HCT116 (cell line): ENCODE data around the gene WNT2. TPM values are rescaled to one million over a fixed set of nuclear protein-coding genes. Genes with fewer than 3 reads are reported as not detected.

Experiments
- ATAC-seq: fragments of 200-7000 bp; cut with Tn5 transposase; 2 replicates; pipeline ENCODE4 v1.9.1; 2020; ENCODE audit warnings: mild to moderate bottlenecking, moderate library complexity
- BruUV-seq: library from RNA; stranded (reverse); fragments of 400-500 nt; replicated peaks from 2 replicates; lab custom pipeline; 2021; lab: Mats Ljungman, UMichigan
- CTCF ChIA-PET: fragments of 300-600 bp; sonication (Branson Sonifier 250); formaldehyde crosslinking; loops from one replicate; lab custom pipeline; 2021; ENCODE audit warnings: antibody characterized with exemption; lab: Charles Lee
- POLR2A ChIA-PET: fragments of 300-600, 350-600 bp; sonication (Branson Sonifier 250); formaldehyde crosslinking; loops from one replicate; lab custom pipeline; 2021; ENCODE audit warnings: antibody characterized with exemption; lab: Charles Lee
- RAD21 ChIA-PET, 2 experiments: fragments of 300-600 bp; sonication (Branson Sonifier 250); formaldehyde crosslinking; loops; one replicate each; lab custom pipeline; 2023; ENCODE audit warnings: low total read pairs in 2 of 2; ENCODE audit not compliant: uncharacterized antibody in 2 of 2, unreplicated experiment in 2 of 2, low non-redundant PET in 1 of 2; lab: Charles Lee
- DNase-seq: peaks from one replicate; pipeline ENCODE4 v3.0.0-alpha.2; 2010; ENCODE audit warnings: low read depth, low spot score
- H2AFZ ChIP-seq: fragments of 200-600 bp; shearing (Covaris generic), sonication (generic); 2 replicates; pipeline ENCODE4 v1.6.1; 2017; ENCODE audit warnings: low read depth, mixed run types, mixed read lengths, antibody characterized with exemption, low read length; ENCODE audit not compliant: poor library complexity, severe bottlenecking
- H3K27ac ChIP-seq: 2 replicates; pipeline ENCODE4 v1.5.1; 2012; ENCODE audit warnings: low read depth, low read length
- H3K27me3 ChIP-seq: fragments of 200-600 bp; sonication (generic); 2 replicates; pipeline ENCODE4 v1.6.1; 2016; ENCODE audit warnings: mixed run types, low read length, mixed read lengths; ENCODE audit not compliant: insufficient read depth
- H3K36me3 ChIP-seq, 2 experiments: fragments of 200-500 bp in 1 of 2; fragments of 200-600 bp in 1 of 2; sonication (Bioruptor generic) in 1 of 2; sonication (generic) in 1 of 2; 2 replicates each; pipeline versions ENCODE4 v1.5.1 to v1.6.1; 2014 to 2016; ENCODE audit warnings: low read length in 2 of 2, inconsistent platforms in 1 of 2, mixed read lengths in 1 of 2, mixed run types in 1 of 2; ENCODE audit not compliant: insufficient read depth in 2 of 2, control insufficient read depth in 1 of 2
- H3K4me1 ChIP-seq, 2 experiments: fragments of 200-600 bp in 1 of 2; sonication (generic) in 1 of 2; 2 replicates each; pipeline versions ENCODE4 v1.5.1 to v1.6.1; 2012 to 2017; ENCODE audit warnings: low read length in 2 of 2, inconsistent platforms in 1 of 2, mild to moderate bottlenecking in 1 of 2, mixed read lengths in 1 of 2, mixed run types in 1 of 2, moderate library complexity in 1 of 2; ENCODE audit not compliant: insufficient read depth in 2 of 2, control insufficient read depth in 1 of 2
- H3K4me2 ChIP-seq: fragments of 200-600 bp; sonication (generic); 2 replicates; pipeline ENCODE4 v1.6.1; 2017; ENCODE audit warnings: mixed run types, low read length, mixed read lengths
- H3K4me3 ChIP-seq, 2 experiments: fragments of 200-600 bp in 1 of 2; sonication (generic) in 1 of 2; replicated peaks in 1 of 2; 2 replicates each; pipeline ENCODE4 v1.5.1; 2011 to 2016; ENCODE audit warnings: low read length in 2 of 2, control low read depth in 1 of 2, low read depth in 1 of 2, mild to moderate bottlenecking in 1 of 2, mixed read lengths in 1 of 2, mixed run types in 1 of 2
- H3K79me2 ChIP-seq: fragments of 200-600 bp; sonication (generic); 2 replicates; pipeline ENCODE4 v1.6.1; 2017; ENCODE audit warnings: mild to moderate bottlenecking, mixed run types, low read length, moderate library complexity, mixed read lengths; ENCODE audit not compliant: insufficient read depth
- H3K9ac ChIP-seq: fragments of 200-600 bp; sonication (generic); 2 replicates; pipeline ENCODE4 v1.6.1; 2016; ENCODE audit warnings: low read length, mixed read lengths
- H3K9me2 ChIP-seq: fragments of 200-600 bp; sonication (generic), shearing (Covaris generic); 2 replicates; pipeline ENCODE4 v1.6.1; 2017; ENCODE audit warnings: mixed run types, mild to moderate bottlenecking, moderate library complexity; ENCODE audit not compliant: insufficient read depth
- H3K9me3 ChIP-seq, 2 experiments: fragments of 200-500 bp in 1 of 2; fragments of 200-600 bp in 1 of 2; sonication (Bioruptor generic) in 1 of 2; sonication (generic) in 1 of 2; 2 replicates each; pipeline ENCODE4 v1.6.1; 2014 to 2017; ENCODE audit warnings: low read length in 2 of 2, mixed read lengths in 2 of 2, inconsistent platforms in 1 of 2, low read depth in 1 of 2, mild to moderate bottlenecking in 1 of 2, mixed run types in 1 of 2, moderate library complexity in 1 of 2; ENCODE audit not compliant: control insufficient read depth in 1 of 2, insufficient read depth in 1 of 2
- H4K20me1 ChIP-seq: fragments of 200-600 bp; sonication (generic), shearing (Covaris generic); 2 replicates; pipeline ENCODE4 v1.6.1; 2017; ENCODE audit warnings: mixed run types, mild to moderate bottlenecking, moderate library complexity; ENCODE audit not compliant: insufficient read depth
- CBX3 ChIP-seq: IDR thresholded peaks from 2 replicates; pipeline ENCODE4 v1.6.1; 2012; ENCODE audit warnings: low read depth
- CEBPB ChIP-seq: IDR thresholded peaks from 2 replicates; pipeline ENCODE4 v1.6.1; 2012; ENCODE audit warnings: low read depth
- CTCF ChIP-seq, 3 experiments: fragments of 200-600 bp in 1 of 3; sonication (generic) in 1 of 3; IDR thresholded peaks in 2 of 3; conservative IDR thresholded peaks in 1 of 3; 2 replicates each; pipeline ENCODE4 v1.5.1; 2012 to 2017; ENCODE audit warnings: low read depth in 2 of 3, low read length in 2 of 3, antibody characterized with exemption in 1 of 3, borderline replicate concordance in 1 of 3, control low read depth in 1 of 3, mild to moderate bottlenecking in 1 of 3, mixed read lengths in 1 of 3, mixed run types in 1 of 3, moderate library complexity in 1 of 3; ENCODE audit not compliant: insufficient read depth in 1 of 3
- EGR1 ChIP-seq: IDR thresholded peaks from 2 replicates; pipeline ENCODE4 v1.6.1; 2012; ENCODE audit warnings: low read depth
- ELF1 ChIP-seq: IDR thresholded peaks from 2 replicates; pipeline ENCODE4 v1.6.1; 2012; ENCODE audit warnings: low read depth, borderline replicate concordance
- EZH2 ChIP-seq: fragments of 200-600 bp; sonication (generic); IDR thresholded peaks from 2 replicates; pipeline ENCODE4 v1.6.1; 2017; ENCODE audit warnings: antibody characterized with exemption, mixed run types
- EZH2phosphoT487 ChIP-seq: fragments of 200-600 bp; IDR thresholded peaks from 2 replicates; pipeline ENCODE4 v1.6.1; 2018; ENCODE audit warnings: antibody characterized with exemption, borderline replicate concordance
- FOSL1 ChIP-seq: IDR thresholded peaks from 2 replicates; pipeline ENCODE4 v1.6.1; 2012; ENCODE audit warnings: low read depth
- JUND ChIP-seq: IDR thresholded peaks from 2 replicates; pipeline ENCODE4 v1.6.1; 2012
- POLR2A ChIP-seq: IDR thresholded peaks from 2 replicates; pipeline ENCODE4 v1.7.0; 2011; ENCODE audit warnings: borderline replicate concordance; ENCODE audit not compliant: insufficient read depth, insufficient read length; ENCODE audit errors: extremely low read depth
- RAD21 ChIP-seq: IDR thresholded peaks from 2 replicates; pipeline ENCODE4 v1.6.1; 2012; ENCODE audit warnings: low read depth, mild to moderate bottlenecking
- SP1 ChIP-seq: IDR thresholded peaks from 2 replicates; pipeline ENCODE4 v1.6.1; 2012; ENCODE audit warnings: low read depth
- SRF ChIP-seq: IDR thresholded peaks from 2 replicates; pipeline ENCODE4 v1.6.1; 2012; ENCODE audit warnings: low read depth
- TCF7L2 ChIP-seq: IDR thresholded peaks from 2 replicates; pipeline ENCODE4 v1.7.0; 2011; ENCODE audit warnings: borderline replicate concordance, inconsistent platforms; ENCODE audit not compliant: insufficient read depth, insufficient read length; ENCODE audit errors: extremely low read depth
- YY1 ChIP-seq: IDR thresholded peaks from 2 replicates; pipeline ENCODE4 v1.6.1; 2011; ENCODE audit warnings: low read length, low read depth, moderate library complexity, mild to moderate bottlenecking; ENCODE audit not compliant: insufficient replicate concordance; ENCODE audit errors: extremely low read depth
- ZNF274 ChIP-seq: fragments of 200-500 bp; sonication (Bioruptor generic); IDR thresholded peaks from 2 replicates; pipeline ENCODE4 v1.6.1; 2014; ENCODE audit warnings: mild to moderate bottlenecking, low read depth, low read length, inconsistent platforms
- intact Hi-C: fragments of 100-400 bp; cut with micrococcal nuclease; formaldehyde crosslinking; loops from 2 replicates; pipeline ENCODE4 v1.10.0; 2022
- total RNA-seq: library from RNA; stranded (reverse); gene quantifications from one replicate; pipeline ENCODE4 v1.2.1, GENCODE V29; 2021; ENCODE audit not compliant: unreplicated experiment
- TF ChIP-seq, protein P1 (sequence below): IDR thresholded peaks from 2 replicates; pipeline ENCODE4 v1.6.1; 2011; ENCODE audit warnings: mild to moderate bottlenecking, low read length, moderate library complexity; ENCODE audit not compliant: insufficient replicate concordance; ENCODE audit errors: extremely low read depth
- TF ChIP-seq, protein P2 (sequence below): IDR thresholded peaks from 2 replicates; pipeline ENCODE4 v1.6.1; 2012

WNT2 gene
- total RNA-seq, 1 experiment from 2014 or later: 0.12 TPM

DNA sequence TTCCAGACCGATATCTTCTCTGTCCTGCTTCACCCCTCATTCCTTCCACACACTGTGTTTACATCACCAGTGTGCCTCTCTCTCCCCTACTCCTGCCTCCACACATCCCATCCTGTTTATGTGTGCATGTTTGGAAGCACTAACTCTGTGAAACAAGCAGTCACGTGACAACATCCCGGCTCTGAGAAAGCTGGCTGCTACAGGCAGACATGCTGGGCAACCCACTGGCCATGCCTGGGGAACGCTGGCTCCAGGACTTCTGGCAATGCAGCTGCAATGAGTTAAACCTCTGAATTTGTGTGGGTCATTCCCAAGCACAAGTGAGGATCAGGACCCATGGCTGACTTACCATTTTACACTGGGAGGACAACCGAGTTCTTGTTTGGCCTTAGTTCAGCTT is 74.0 kb downstream of the WNT2 start:
- Histone ChIP-seq H3K9me2 (no peaks in the 10 kb centered on the region), H3K9ac (no peak overlapping the region)
- ATAC-seq: no peak
- TF ChIP-seq ZNF274: no peak
- no peak for TF ChIP-seq JUND
- no peak for TF ChIP-seq EGR1
- TF ChIP-seq CEBPB: no peak
- no peak for TF ChIP-seq EZH2phosphoT487
- no peak for TF ChIP-seq RAD21
- no peak for TF ChIP-seq TCF7L2
- TF ChIP-seq SP1: no peak
- TF ChIP-seq, protein P1, sequence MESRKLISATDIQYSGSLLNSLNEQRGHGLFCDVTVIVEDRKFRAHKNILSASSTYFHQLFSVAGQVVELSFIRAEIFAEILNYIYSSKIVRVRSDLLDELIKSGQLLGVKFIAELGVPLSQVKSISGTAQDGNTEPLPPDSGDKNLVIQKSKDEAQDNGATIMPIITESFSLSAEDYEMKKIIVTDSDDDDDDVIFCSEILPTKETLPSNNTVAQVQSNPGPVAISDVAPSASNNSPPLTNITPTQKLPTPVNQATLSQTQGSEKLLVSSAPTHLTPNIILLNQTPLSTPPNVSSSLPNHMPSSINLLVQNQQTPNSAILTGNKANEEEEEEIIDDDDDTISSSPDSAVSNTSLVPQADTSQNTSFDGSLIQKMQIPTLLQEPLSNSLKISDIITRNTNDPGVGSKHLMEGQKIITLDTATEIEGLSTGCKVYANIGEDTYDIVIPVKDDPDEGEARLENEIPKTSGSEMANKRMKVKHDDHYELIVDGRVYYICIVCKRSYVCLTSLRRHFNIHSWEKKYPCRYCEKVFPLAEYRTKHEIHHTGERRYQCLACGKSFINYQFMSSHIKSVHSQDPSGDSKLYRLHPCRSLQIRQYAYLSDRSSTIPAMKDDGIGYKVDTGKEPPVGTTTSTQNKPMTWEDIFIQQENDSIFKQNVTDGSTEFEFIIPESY: no peak
- TF ChIP-seq EZH2: no peak
- TF ChIP-seq SRF: no peak
- TF ChIP-seq POLR2A: no peak
- TF ChIP-seq CBX3: no peak
- TF ChIP-seq FOSL1: no peak
- no peak for TF ChIP-seq ELF1
- no peak for TF ChIP-seq CTCF (IDR thresholded peaks at IDR 0.05 in 2 of 3, conservative IDR thresholded peaks at IDR 0.05 in 1 of 3; ENCODE audit: borderline replicate concordance in 1 of 3, insufficient read depth in 1 of 3, low read depth in 2 of 3, low read length in 2 of 3)
- no peak for TF ChIP-seq YY1
- TF ChIP-seq, protein P2, sequence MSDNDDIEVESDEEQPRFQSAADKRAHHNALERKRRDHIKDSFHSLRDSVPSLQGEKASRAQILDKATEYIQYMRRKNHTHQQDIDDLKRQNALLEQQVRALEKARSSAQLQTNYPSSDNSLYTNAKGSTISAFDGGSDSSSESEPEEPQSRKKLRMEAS: no peak
- TF ChIP-seq, all 23 proteins: peak for 0
- ChIA-PET RAD21 (no interaction called here), CTCF (no interaction called here), POLR2A (no interaction called here)
- no peak overlapping the region for H2AFZ ChIP-seq
- DNase-seq: no peak
- no peak overlapping the region for H3K4me2 ChIP-seq
- no peaks in the 10 kb centered on the region for H3K9me3 ChIP-seq
- no peaks in the 10 kb centered on the region for H3K79me2 ChIP-seq
- H3K27me3 ChIP-seq: 0 out of 2 replicates have a peak, but pooled peaks cover 3% of the 10 kb centered on the region
- no TSS peak for BruUV-seq
- intact Hi-C loops: no loop called here
- H3K36me3 ChIP-seq: no peaks in the 10 kb centered on the region
- no peak overlapping the region for H3K27ac ChIP-seq
- H3K4me1 ChIP-seq: no peaks in the 10 kb centered on the region
- H3K4me3 ChIP-seq: no peak overlapping the region
- H4K20me1 ChIP-seq: no peaks in the 10 kb centered on the region
